HepG2 (cell line): ENCODE results near the gene CNIH4. TPM values are rescaled to one million over a fixed set of nuclear protein-coding genes. Genes with fewer than 3 reads are reported as not detected.

ENCODE experiments used
- ESRRA ChIP-seq: sonication (generic); formaldehyde crosslinking; IDR thresholded peaks from 2 replicates; pipeline ENCODE4 v1.5.1; 2020; ENCODE audit warnings: mild to moderate bottlenecking, low read depth, missing genetic modification reagents
- MIER2 ChIP-seq: IDR thresholded peaks from 2 replicates; pipeline ENCODE4 v1.6.1; 2016; ENCODE audit warnings: missing biosample characterization, missing genetic modification reagents
- NCOA2 ChIP-seq: sonication (generic); formaldehyde crosslinking; IDR thresholded peaks from 2 replicates; pipeline ENCODE4 v1.8.0; 2022; ENCODE audit warnings: inconsistent platforms
- PHF21A ChIP-seq: sonication (generic); formaldehyde crosslinking; IDR thresholded peaks from 2 replicates; pipeline ENCODE4 v1.5.0; 2020; ENCODE audit warnings: mild to moderate bottlenecking, missing genetic modification reagents
- ZKSCAN8 ChIP-seq: IDR thresholded peaks from 2 replicates; pipeline ENCODE4 v1.6.1; 2016; ENCODE audit warnings: borderline replicate concordance, missing genetic modification reagents, missing compliant biosample characterization
- ZNF512 ChIP-seq: sonication (generic); formaldehyde crosslinking; IDR thresholded peaks from 2 replicates; pipeline ENCODE4 v1.4.0; 2020; ENCODE audit warnings: mild to moderate bottlenecking, missing genetic modification reagents
- polyA plus RNA-seq, 8 experiments: library from polyadenylated mRNA; depleted of rRNA in 3 of 8; stranded (reverse) in 7 of 8; unstranded in 1 of 8; fragments of >200 nt; fragmentation: Illumina TruSeq in 4 of 8; extraction: Trizol in 4 of 8; gene quantifications; 2 replicates each; pipeline versions ENCODE4 v1.2.1 to v1.2.3, GENCODE V29; 2011 to 2016; ENCODE audit warnings: low read depth in 4 of 8, missing spikeins in 1 of 8, mixed read lengths in 1 of 8; ENCODE audit not compliant: insufficient read depth in 1 of 8
- total RNA-seq, 5 experiments: library from RNA; depleted of rRNA; stranded (reverse); fragments of >200 nt; fragmentation: Illumina TruSeq; extraction: Trizol; gene quantifications; 2 replicates each; pipeline ENCODE4 v1.2.3, GENCODE V29; 2016; ENCODE audit warnings: low read depth in 1 of 5
- TF ChIP-seq, protein P1 (sequence below), 2 experiments: sonication (generic) in 1 of 2; formaldehyde crosslinking in 1 of 2; IDR thresholded peaks; 2 replicates each; pipeline versions ENCODE4 v1.4.0 to v1.6.1; 2016 to 2020; ENCODE audit warnings: borderline replicate concordance in 1 of 2, low read depth in 1 of 2, mild to moderate bottlenecking in 1 of 2, missing genetic modification reagents in 1 of 2
- TF ChIP-seq, protein P2 (sequence below): sonication (generic); formaldehyde crosslinking; IDR thresholded peaks from 2 replicates; pipeline ENCODE4 v1.4.0; 2020; ENCODE audit warnings: missing genetic modification reagents, low read depth, mild to moderate bottlenecking, borderline replicate concordance
- TF ChIP-seq, protein P3 (sequence below): sonication (generic); formaldehyde crosslinking; IDR thresholded peaks from 2 replicates; pipeline ENCODE4 v1.9.0; 2022; ENCODE audit warnings: missing genetic modification reagents, mild to moderate bottlenecking, borderline replicate concordance

Gene CNIH4
- total and polyA plus RNA-seq, 2 of the 13 experiments (the other 11 are each of a cell fraction or from before 2014, with no cell fraction given), result 51.8 to 52.9 TPM

DNA sequence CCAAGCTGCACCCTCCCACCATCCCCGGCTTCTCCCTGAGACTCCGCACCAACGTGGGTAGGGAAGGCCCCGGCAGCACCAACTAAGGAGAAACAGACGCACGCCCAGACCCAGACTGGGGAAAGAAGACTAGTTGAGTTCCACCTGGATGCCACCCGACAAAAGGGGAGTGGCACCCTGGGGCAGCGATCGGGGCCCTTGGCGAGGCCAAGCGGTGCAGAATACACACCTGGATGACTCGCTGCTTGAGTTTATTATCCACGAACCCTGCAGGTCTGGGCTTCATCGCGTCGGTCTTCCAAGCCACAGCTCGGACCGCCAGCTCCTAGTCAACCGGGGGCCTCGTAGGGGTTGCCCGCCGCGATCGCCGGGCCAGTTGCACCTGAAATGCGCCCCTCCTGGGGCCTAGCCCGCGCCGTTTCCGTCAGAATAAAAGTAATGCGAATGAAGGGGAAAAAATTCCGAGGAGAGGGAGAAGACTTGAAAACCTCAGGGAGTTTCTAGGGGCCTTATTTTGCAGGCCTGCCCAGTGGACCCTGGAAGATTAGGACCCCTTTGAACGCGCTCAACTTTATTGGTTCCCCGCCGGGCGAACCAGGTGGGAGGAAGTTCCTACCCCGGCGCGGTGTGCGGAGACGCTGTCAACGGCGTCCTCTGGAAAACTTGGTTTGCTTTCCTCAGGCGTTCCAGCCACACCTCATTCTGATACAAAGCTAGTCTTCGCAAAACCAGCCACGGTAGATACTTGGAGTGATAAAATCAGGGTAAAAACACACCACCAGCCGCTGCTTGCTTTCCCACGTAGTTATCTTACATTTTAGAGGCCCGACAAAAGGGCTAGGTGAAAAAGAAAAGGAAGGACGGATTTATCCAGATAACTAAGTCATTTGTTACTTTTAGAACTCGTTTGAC is 26.6 kb upstream of the CNIH4 start, which contains the start of gene NVL (continued):
- TF ChIP-seq ZKSCAN8 (CRISPR knock-in tag), result no peak
- TF ChIP-seq, protein P1, sequence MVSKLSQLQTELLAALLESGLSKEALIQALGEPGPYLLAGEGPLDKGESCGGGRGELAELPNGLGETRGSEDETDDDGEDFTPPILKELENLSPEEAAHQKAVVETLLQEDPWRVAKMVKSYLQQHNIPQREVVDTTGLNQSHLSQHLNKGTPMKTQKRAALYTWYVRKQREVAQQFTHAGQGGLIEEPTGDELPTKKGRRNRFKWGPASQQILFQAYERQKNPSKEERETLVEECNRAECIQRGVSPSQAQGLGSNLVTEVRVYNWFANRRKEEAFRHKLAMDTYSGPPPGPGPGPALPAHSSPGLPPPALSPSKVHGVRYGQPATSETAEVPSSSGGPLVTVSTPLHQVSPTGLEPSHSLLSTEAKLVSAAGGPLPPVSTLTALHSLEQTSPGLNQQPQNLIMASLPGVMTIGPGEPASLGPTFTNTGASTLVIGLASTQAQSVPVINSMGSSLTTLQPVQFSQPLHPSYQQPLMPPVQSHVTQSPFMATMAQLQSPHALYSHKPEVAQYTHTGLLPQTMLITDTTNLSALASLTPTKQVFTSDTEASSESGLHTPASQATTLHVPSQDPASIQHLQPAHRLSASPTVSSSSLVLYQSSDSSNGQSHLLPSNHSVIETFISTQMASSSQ (IDR thresholded peaks at IDR 0.05; ENCODE audit: low read depth), result no peak
- TF ChIP-seq, protein P1 (CRISPR knock-in tag; IDR thresholded peaks at IDR 0.05; ENCODE audit: borderline replicate concordance), result no peak; the same call in 1 of the 2 replicates
- TF ChIP-seq NCOA2 (CRISPR knock-in tag), result no peak; the same call in 1 of the 2 replicates
- TF ChIP-seq ZNF512 (CRISPR knock-in tag), result no peak
- TF ChIP-seq MIER2 (CRISPR knock-in tag), result no peak
- TF ChIP-seq, protein P2, sequence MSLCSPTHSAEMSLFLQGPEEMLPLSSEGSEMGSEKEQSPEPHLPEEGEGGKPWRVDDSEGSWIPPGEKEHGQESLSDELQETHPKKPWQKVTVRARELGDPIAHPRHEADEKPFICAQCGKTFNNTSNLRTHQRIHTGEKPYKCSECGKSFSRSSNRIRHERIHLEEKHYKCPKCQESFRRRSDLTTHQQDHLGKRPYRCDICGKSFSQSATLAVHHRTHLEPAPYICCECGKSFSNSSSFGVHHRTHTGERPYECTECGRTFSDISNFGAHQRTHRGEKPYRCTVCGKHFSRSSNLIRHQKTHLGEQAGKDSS (CRISPR knock-in tag), result no peak
- peak; percentile 79; the same call in 1 of the 2 replicates for TF ChIP-seq PHF21A (CRISPR knock-in tag)
- TF ChIP-seq, protein P3, sequence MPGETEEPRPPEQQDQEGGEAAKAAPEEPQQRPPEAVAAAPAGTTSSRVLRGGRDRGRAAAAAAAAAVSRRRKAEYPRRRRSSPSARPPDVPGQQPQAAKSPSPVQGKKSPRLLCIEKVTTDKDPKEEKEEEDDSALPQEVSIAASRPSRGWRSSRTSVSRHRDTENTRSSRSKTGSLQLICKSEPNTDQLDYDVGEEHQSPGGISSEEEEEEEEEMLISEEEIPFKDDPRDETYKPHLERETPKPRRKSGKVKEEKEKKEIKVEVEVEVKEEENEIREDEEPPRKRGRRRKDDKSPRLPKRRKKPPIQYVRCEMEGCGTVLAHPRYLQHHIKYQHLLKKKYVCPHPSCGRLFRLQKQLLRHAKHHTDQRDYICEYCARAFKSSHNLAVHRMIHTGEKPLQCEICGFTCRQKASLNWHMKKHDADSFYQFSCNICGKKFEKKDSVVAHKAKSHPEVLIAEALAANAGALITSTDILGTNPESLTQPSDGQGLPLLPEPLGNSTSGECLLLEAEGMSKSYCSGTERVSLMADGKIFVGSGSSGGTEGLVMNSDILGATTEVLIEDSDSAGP (CRISPR knock-in tag), result peak; percentile 66; the same call in 1 of the 2 replicates
- no peak for TF ChIP-seq ESRRA (CRISPR knock-in tag)
